Caco-2 (cell line): ENCODE results near the gene C1orf52. TPM values are rescaled to one million over a fixed set of nuclear protein-coding genes. Genes with fewer than 3 reads are reported as not detected.
A peak's percentile ranks its signal among the peaks of the same experiment; 100 is the strongest.

Source experiments
- BruUV-seq: library from RNA; stranded (reverse); fragments of 400-500 nt; replicated peaks from 2 replicates; lab custom pipeline; 2021; lab: Mats Ljungman, UMichigan
- CTCF ChIA-PET: fragments of 300-600 bp; sonication (Branson Sonifier 250); formaldehyde crosslinking; loops from one replicate; lab custom pipeline; 2022; ENCODE audit warnings: antibody characterized with exemption; lab: Charles Lee
- POLR2A ChIA-PET: fragments of 300-600 bp; sonication (Branson Sonifier 250); formaldehyde crosslinking; loops from one replicate; lab custom pipeline; 2022; ENCODE audit warnings: antibody characterized with exemption; lab: Charles Lee
- DNase-seq, 2 experiments: peaks; one replicate each; pipeline versions ENCODE4 v3.0.0 to v3.0.0-alpha.2; 2020 to 2022
- H3K27me3 ChIP-seq: replicated peaks from 2 replicates; pipeline ENCODE4 v1.6.0; 2011; ENCODE audit warnings: low read length; ENCODE audit not compliant: control insufficient read depth, insufficient read depth
- H3K36me3 ChIP-seq: 2 replicates; pipeline ENCODE4 v1.5.1; 2011; ENCODE audit warnings: low read length; ENCODE audit not compliant: control insufficient read depth, insufficient read depth
- H3K4me1 ChIP-seq: fragments of 250-450 bp; sonication (Bioruptor Pico); 2 replicates; pipeline ENCODE4 v1.5.1; 2020; ENCODE audit warnings: mild to moderate bottlenecking
- H3K4me3 ChIP-seq: 2 replicates; pipeline ENCODE4 v1.5.1; 2011; ENCODE audit warnings: low read depth, mild to moderate bottlenecking, control low read depth, low read length
- H3K9me3 ChIP-seq: fragments of 250-450 bp; sonication (Bioruptor Pico); 2 replicates; pipeline ENCODE4 v1.5.1; 2020; ENCODE audit warnings: mild to moderate bottlenecking, moderate library complexity
- H3K27ac Mint-ChIP-seq: one replicate; pipeline ENCODE4 v1.8.0; 2022; ENCODE audit warnings: mixed read lengths; ENCODE audit not compliant: unreplicated experiment
- H3K27me3 Mint-ChIP-seq: one replicate; pipeline ENCODE4 v1.8.0; 2022; ENCODE audit warnings: mixed read lengths; ENCODE audit not compliant: insufficient read depth, unreplicated experiment
- H3K36me3 Mint-ChIP-seq: one replicate; pipeline ENCODE4 v1.8.0; 2022; ENCODE audit warnings: mild to moderate bottlenecking, mixed read lengths; ENCODE audit not compliant: insufficient read depth, unreplicated experiment
- H3K4me1 Mint-ChIP-seq: one replicate; pipeline ENCODE4 v1.8.0; 2022; ENCODE audit warnings: low read depth, mixed read lengths; ENCODE audit not compliant: unreplicated experiment
- H3K4me3 Mint-ChIP-seq: one replicate; pipeline ENCODE4 v1.8.0; 2022; ENCODE audit warnings: mild to moderate bottlenecking, moderate library complexity, mixed read lengths; ENCODE audit not compliant: unreplicated experiment
- H3K9me3 Mint-ChIP-seq: one replicate; pipeline ENCODE4 v1.8.0; 2022; ENCODE audit warnings: mixed read lengths; ENCODE audit not compliant: unreplicated experiment
- CTCF ChIP-seq, 2 experiments: fragments of 200-600 bp in 1 of 2; IDR thresholded peaks; 1 replicate in 1 of 2; 2 replicates in 1 of 2; pipeline versions ENCODE4 v1.5.1 to v1.8.0; 2011 to 2022; ENCODE audit warnings: antibody characterized with exemption in 1 of 2, control low read depth in 1 of 2, inconsistent platforms in 1 of 2, low read depth in 1 of 2, low read length in 1 of 2, mild to moderate bottlenecking in 1 of 2, moderate library complexity in 1 of 2; ENCODE audit not compliant: insufficient read depth in 1 of 2, severe bottlenecking in 1 of 2, unreplicated experiment in 1 of 2
- intact Hi-C: fragments of 100-400 bp; cut with micrococcal nuclease; formaldehyde crosslinking; loops from one replicate; pipeline ENCODE4 v1.10.0; 2022; ENCODE audit not compliant: unreplicated experiment
- total RNA-seq: library from RNA; stranded (reverse); gene quantifications from 2 replicates; pipeline ENCODE4 v1.2.3, GENCODE V29; 2022

The C1orf52 gene
- total RNA-seq, 1 experiment from 2014 or later = 30.4 TPM

- Histone ChIP-seq H3K4me3 (peak overlapping the region; percentile 74), H3K4me1 (peaks cover 15% of the 10 kb centered on the region), H3K9me3 (no peaks in the 10 kb centered on the region), H3K27me3 (no peaks in the 10 kb centered on the region), H3K36me3 (no peaks in the 10 kb centered on the region)
- H3K4me3 Mint-ChIP-seq = peak overlapping the region; percentile 82
- H3K36me3 Mint-ChIP-seq = peaks cover 15% of the 10 kb centered on the region
- H3K4me1 Mint-ChIP-seq = no peaks in the 10 kb centered on the region
- no peaks in the 10 kb centered on the region for H3K9me3 Mint-ChIP-seq
- CTCF ChIA-PET = no interaction called here
- H3K27me3 Mint-ChIP-seq = no peaks in the 10 kb centered on the region
- POLR2A ChIA-PET = no interaction called here
- DNase-seq = no peak
- no peak for TF ChIP-seq CTCF (IDR thresholded peaks at IDR 0.05; ENCODE audit: insufficient read depth in 1 of 2, low read depth in 1 of 2, low read length in 1 of 2, severe bottlenecking in 1 of 2, unreplicated experiment in 1 of 2)
- intact Hi-C loops = loop anchor here (5.0 kb wide), 1 partner anchor 55 kb away; no protein-coding TSS in a partner anchor
- TSS peak; percentile 86 for BruUV-seq
- peak overlapping the region; percentile 91 for H3K27ac Mint-ChIP-seq
Measured at GRCh38 chr1:85202092-85202863, 57.2 kb downstream of the C1orf52 start.

GRCh38 chr1:85201340-85202091 lies 57.9 kb downstream of the C1orf52 start:
- POLR2A ChIA-PET = interaction anchor here (0.6 to 1.6 kb wide), 3 partner anchors 14 to 58 kb away, joined by 3 to 5 read pairs (median 3); partner anchors contain the start of gene C1orf52
- Histone ChIP-seq H3K4me1 (peaks cover 15% of the 10 kb centered on the region), H3K27me3 (no peaks in the 10 kb centered on the region), H3K36me3 (no peaks in the 10 kb centered on the region), H3K4me3 (peak overlapping the region; percentile 74), H3K9me3 (no peaks in the 10 kb centered on the region)
- Mint-ChIP-seq H3K36me3 (peaks cover 15% of the 10 kb centered on the region), H3K27me3 (no peaks in the 10 kb centered on the region), H3K4me3 (peak overlapping the region; percentile 82), H3K9me3 (no peaks in the 10 kb centered on the region), H3K4me1 (no peaks in the 10 kb centered on the region), H3K27ac (peak overlapping the region; percentile 91)
- CTCF ChIA-PET = no interaction called here
- intact Hi-C loops = loop anchor here (1.0 to 5.0 kb wide), 5 partner anchors 24 to 93 kb away; partner anchors contain the start of gene C1orf52
- BruUV-seq = no TSS peak
- TF ChIP-seq CTCF (IDR thresholded peaks at IDR 0.05; ENCODE audit: insufficient read depth in 1 of 2, low read depth in 1 of 2, low read length in 1 of 2, severe bottlenecking in 1 of 2, unreplicated experiment in 1 of 2) = no peak
- DNase-seq = peak; percentile 78 to 86
